GM06990 (cell line): ENCODE measurements around the gene PGBD5.

Experiments
- DNase-seq: peaks from one replicate; pipeline ENCODE4 v3.0.0-alpha.2; 2011; ENCODE audit not compliant: insufficient read length; ENCODE audit errors: extremely low read depth
- H3K27me3 ChIP-seq: replicated peaks from 2 replicates; pipeline ENCODE4 v1.6.0; 2011; ENCODE audit warnings: low read length; ENCODE audit not compliant: control insufficient read depth, insufficient read depth
- H3K36me3 ChIP-seq: 2 replicates; pipeline ENCODE4 v1.5.1; 2011; ENCODE audit warnings: low read length; ENCODE audit not compliant: control insufficient read depth, insufficient read depth
- H3K4me3 ChIP-seq: replicated peaks from 2 replicates; pipeline ENCODE4 v1.5.1; 2011; ENCODE audit warnings: low read depth, mild to moderate bottlenecking, control low read depth, low read length
- CTCF ChIP-seq: IDR thresholded peaks from 2 replicates; pipeline ENCODE4 v1.5.1; 2011; ENCODE audit warnings: low read length, control low read depth, mild to moderate bottlenecking, inconsistent platforms; ENCODE audit not compliant: insufficient read depth, poor library complexity, severe bottlenecking

The PGBD5 gene

GRCh38 chr1:230268371-230269170 is 157.6 kb downstream of the PGBD5 start:
- H3K36me3 ChIP-seq: peaks cover 19% of the 10 kb centered on the region
- no peaks in the 10 kb centered on the region for H3K27me3 ChIP-seq
- TF ChIP-seq CTCF: peak; percentile 49
- no peak for DNase-seq
- H3K4me3 ChIP-seq: no peak overlapping the region

- no peak for TF ChIP-seq CTCF
- no peak for DNase-seq
- no peaks in the 10 kb centered on the region for H3K27me3 ChIP-seq
- H3K4me3 ChIP-seq: no peak overlapping the region
- peaks cover 24% of the 10 kb centered on the region for H3K36me3 ChIP-seq
Measured at GRCh38 chr1:230267338-230268065, 158.6 kb downstream of the PGBD5 start.

- Histone ChIP-seq H3K4me3 (no peak overlapping the region), H3K36me3 (peaks cover 24% of the 10 kb centered on the region), H3K27me3 (no peaks in the 10 kb centered on the region)
- TF ChIP-seq CTCF: no peak
- no peak for DNase-seq
Measured at GRCh38 chr1:230266456-230266855, 159.7 kb downstream of the PGBD5 start.

GRCh38 chr1:230265200-230266115 is 160.7 kb downstream of the PGBD5 start:
- no peak for TF ChIP-seq CTCF
- DNase-seq: no peak
- Histone ChIP-seq H3K27me3 (no peaks in the 10 kb centered on the region), H3K4me3 (no peak overlapping the region), H3K36me3 (peaks cover 24% of the 10 kb centered on the region)
